ENCODE data around the gene POLR3F. TPM values are rescaled to one million over a fixed set of nuclear protein-coding genes. Genes with fewer than 3 reads are reported as not detected.
A peak's percentile ranks its signal among the peaks of the same experiment; 100 is the strongest.

The POLR3F gene
- total RNA-seq, 4 donors from 2014 or later = 6.0 to 8.7 (median 6.8) TPM

GRCh38 chr20:18477218-18477617 is 10.0 kb downstream of the POLR3F start:
- TF ChIP-seq POLR2A (IDR thresholded peaks at IDR 0.05) (no peak), CTCF (IDR thresholded peaks at IDR 0.05 in 4 of 5, conservative IDR thresholded peaks at IDR 0.05 in 1 of 5) (no peak)
- Histone ChIP-seq H3K27me3 (no peaks in the 10 kb centered on the region), H3K4me3 (no peak overlapping the region), H3K4me1 (no peaks in the 10 kb centered on the region), H3K27ac (no peak overlapping the region), H3K9me3 (no peaks in the 10 kb centered on the region), H3K36me3 (peaks cover 0 to 82% of the 10 kb centered on the region in 2 donors)
- intact Hi-C loops (cut with DNase I; ENCODE audit: low total_unique reads) = no loop called here
- DNase-seq (no peak), ATAC-seq (no peak)
- in situ Hi-C loops (cut with MboI; ENCODE audit: low sequenced_read_pairs in 4 of 4) = no loop called here

GRCh38 chr20:18477821-18478220 is 10.6 kb downstream of the POLR3F start:
- Histone ChIP-seq H3K27ac (no peak overlapping the region), H3K9me3 (no peaks in the 10 kb centered on the region), H3K27me3 (no peaks in the 10 kb centered on the region), H3K4me3 (no peak overlapping the region), H3K36me3 (peaks cover 0 to 84% of the 10 kb centered on the region in 2 donors), H3K4me1 (no peaks in the 10 kb centered on the region)
- ATAC-seq = no peak
- no peak for DNase-seq
- in situ Hi-C loops (cut with MboI; ENCODE audit: low sequenced_read_pairs in 4 of 4) (no loop called here), intact Hi-C loops (cut with DNase I; ENCODE audit: low total_unique reads) (no loop called here)
- TF ChIP-seq CTCF (IDR thresholded peaks at IDR 0.05 in 4 of 5, conservative IDR thresholded peaks at IDR 0.05 in 1 of 5) = no peak
- no peak for TF ChIP-seq POLR2A (IDR thresholded peaks at IDR 0.05)

- Histone ChIP-seq H3K27me3 (no peaks in the 10 kb centered on the region), H3K4me3 (no peak overlapping the region), H3K4me1 (no peaks in the 10 kb centered on the region), H3K36me3 (peaks cover 0 to 77% of the 10 kb centered on the region in 2 donors), H3K27ac (no peak overlapping the region), H3K9me3 (no peaks in the 10 kb centered on the region)
- ATAC-seq (no peak), DNase-seq (no peak)
- in situ Hi-C loops (cut with MboI; ENCODE audit: low sequenced_read_pairs in 4 of 4) (no loop called here), intact Hi-C loops (cut with DNase I; ENCODE audit: low total_unique reads) (no loop called here)
- TF ChIP-seq CTCF (IDR thresholded peaks at IDR 0.05 in 4 of 5, conservative IDR thresholded peaks at IDR 0.05 in 1 of 5) (no peak), POLR2A (IDR thresholded peaks at IDR 0.05) (no peak)
These were observed 14.4 kb downstream of the POLR3F start for GRCh38 chr20:18481596-18481995.

- Histone ChIP-seq H3K27me3 (no peaks in the 10 kb centered on the region), H3K9me3 (no peaks in the 10 kb centered on the region), H3K4me3 (no peak overlapping the region), H3K4me1 (no peaks in the 10 kb centered on the region), H3K36me3 (peaks cover 0 to 58% of the 10 kb centered on the region in 2 donors), H3K27ac (no peak overlapping the region)
- ATAC-seq (no peak), DNase-seq (no peak)
- intact Hi-C loops (cut with DNase I; ENCODE audit: low total_unique reads) = no loop called here
- no peak for TF ChIP-seq POLR2A (IDR thresholded peaks at IDR 0.05)
- in situ Hi-C loops (cut with MboI; ENCODE audit: low sequenced_read_pairs in 4 of 4) = no loop called here
These were observed 21.1 kb downstream of the POLR3F start for GRCh38 chr20:18488301-18488700.

- Histone ChIP-seq H3K4me3 (peak overlapping the region; percentile 70 to 92 (median 88)), H3K27me3 (no peaks in the 10 kb centered on the region), H3K9me3 (no peaks in the 10 kb centered on the region), H3K27ac (no peak overlapping the region), H3K4me1 (peaks cover 9 to 14% of the 10 kb centered on the region in 2 donors), H3K36me3 (peaks cover 0 to 12% of the 10 kb centered on the region in 2 donors)
- no peak for DNase-seq
- in situ Hi-C loops (cut with MboI; ENCODE audit: low sequenced_read_pairs in 4 of 4) (no loop called here), intact Hi-C loops (cut with DNase I; ENCODE audit: low total_unique reads) (no loop called here)
- ATAC-seq = no peak
- no peak for TF ChIP-seq POLR2A (IDR thresholded peaks at IDR 0.05)
- TF ChIP-seq CTCF (IDR thresholded peaks at IDR 0.05 in 4 of 5, conservative IDR thresholded peaks at IDR 0.05 in 1 of 5) = no peak
These were observed 28.9 kb downstream of the POLR3F start for GRCh38 chr20:18496042-18496441.

Measured in gastrocnemius medialis (tissue), 4 donors.